Left colon (tissue), 2 donors: ENCODE measurements around the gene DACH1. TPM values are rescaled to one million over a fixed set of nuclear protein-coding genes. Genes with fewer than 3 reads are reported as not detected.

Source experiments
- ATAC-seq: fragments of 200-7000 bp; cut with Tn5 transposase; one replicate; pipeline ENCODE4 v1.9.1; 2020; ENCODE audit warnings: mild to moderate bottlenecking, moderate library complexity
- DNase-seq, 2 donors: peaks; one replicate each; pipeline ENCODE4 v3.0.0-alpha.2; 2020
- intact Hi-C, 2 donors: fragments of 100-400 bp; cut with DNase I in 1 of 2; cut with micrococcal nuclease in 1 of 2; formaldehyde crosslinking; loops; one replicate each; pipeline versions ENCODE4 v1.11.2 to v1.14.0; 2022; cut with DNase I, micrococcal nuclease
- total RNA-seq, 2 donors: library from RNA; stranded (reverse); fragmentation: NEBNext Ultra II Directional; extraction: Animal tissue kit (Norgen Biotek cat#: 25700); gene quantifications; one replicate each; pipeline ENCODE4 v1.2.1, GENCODE V29; 2021
- donor health status: DM: no; HTN: no; CAD: no.
- donor health status: DM: yes; HTN: yes; CAD: no.

The DACH1 gene
- total RNA-seq, 2 donors from 2014 or later, result 5.3 to 5.4 TPM

GRCh38 chr13:71613066-71613745, 253.8 kb downstream of the DACH1 start:
- DNase-seq (no peak), ATAC-seq (no peak)
- intact Hi-C loops, result no loop called here

GRCh38 chr13:71611292-71611691, 255.7 kb downstream of the DACH1 start:
- ATAC-seq, result no peak
- no peak for DNase-seq
- intact Hi-C loops, result no loop called here

DNA sequence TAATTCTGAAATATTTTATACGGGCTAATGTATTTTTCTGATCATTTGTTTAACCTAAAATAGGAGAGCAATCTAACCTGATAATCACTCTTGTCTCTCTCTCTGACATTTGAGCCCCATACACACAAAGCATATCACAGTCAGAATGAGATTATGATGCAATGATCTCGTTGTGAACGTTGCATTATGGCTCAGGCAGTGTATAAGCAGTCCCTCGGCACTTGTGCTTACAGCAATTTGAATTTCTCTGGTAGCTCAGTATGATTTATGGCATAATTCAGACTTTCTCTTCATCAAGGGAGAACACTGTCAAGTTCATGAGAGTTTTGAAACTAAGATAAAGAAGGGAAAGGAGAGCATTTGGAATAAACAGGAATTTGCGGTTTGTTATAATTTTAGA, 256.1 kb downstream of the DACH1 start:
- ATAC-seq, result peak; percentile 29
- no peak for DNase-seq
- intact Hi-C loops, result no loop called here

- intact Hi-C loops, result no loop called here
- DNase-seq, result no peak
Observed at GRCh38 chr13:71609271-71609670, 257.7 kb downstream of the DACH1 start.

DNA sequence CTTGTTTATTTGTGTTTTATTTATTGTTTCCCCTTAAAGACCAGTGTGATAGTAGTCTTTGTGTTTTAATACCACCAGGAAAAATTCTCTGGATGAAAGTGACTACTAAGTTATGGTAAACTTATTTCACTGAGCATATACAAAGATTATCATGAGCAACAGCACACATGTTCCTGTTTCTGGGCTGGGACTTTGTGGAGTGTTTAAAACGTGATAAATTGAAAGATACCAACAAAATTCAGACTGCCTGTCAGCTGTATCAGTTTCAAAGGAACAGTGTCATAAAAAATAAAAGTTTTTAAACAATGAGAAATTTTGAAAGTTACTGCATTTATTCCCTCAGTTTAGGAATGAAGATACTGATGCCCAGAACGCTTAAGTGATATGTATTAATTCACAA, 259.4 kb downstream of the DACH1 start:
- no peak for DNase-seq
- ATAC-seq, result no peak
- intact Hi-C loops, result no loop called here

More at GRCh38 chr13:71609271-71609670, 257.7 kb downstream of the DACH1 start:
- ATAC-seq, result no peak

GRCh38 chr13:71606818-71607217, 260.2 kb downstream of the DACH1 start:
- ATAC-seq (no peak), DNase-seq (no peak)
- intact Hi-C loops, result no loop called here

DNA sequence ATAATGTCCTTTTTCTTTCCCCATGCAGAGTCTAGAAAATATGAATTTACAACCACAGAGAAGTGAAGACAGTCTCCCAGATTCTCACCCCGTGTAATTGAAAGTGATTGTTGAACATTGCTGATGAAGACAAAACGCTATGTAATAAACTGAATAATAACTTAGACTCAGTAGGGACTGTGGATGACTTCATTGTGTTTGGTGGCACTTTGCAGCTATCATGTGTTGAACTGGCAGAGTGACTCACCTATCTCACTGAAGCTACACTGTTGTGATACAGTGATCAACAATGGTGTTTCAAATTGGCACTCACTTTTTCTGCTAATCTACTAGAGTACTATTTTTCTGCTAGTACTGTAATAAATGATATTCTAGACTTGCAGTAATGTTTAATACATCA, 261.3 kb downstream of the DACH1 start:
- intact Hi-C loops, result no loop called here
- no peak for ATAC-seq
- DNase-seq, result no peak

GRCh38 chr13:71603255-71603654, 263.7 kb downstream of the DACH1 start:
- DNase-seq, result no peak
- intact Hi-C loops, result no loop called here
- ATAC-seq, result no peak

- intact Hi-C loops, result no loop called here
- ATAC-seq (no peak), DNase-seq (no peak)
Observed at GRCh38 chr13:71602344-71602743, 264.7 kb downstream of the DACH1 start.

GRCh38 chr13:71597150-71597549, 269.9 kb downstream of the DACH1 start:
- intact Hi-C loops, result no loop called here
- no peak for DNase-seq
- no peak for ATAC-seq

- no peak for ATAC-seq
- intact Hi-C loops, result no loop called here
- no peak for DNase-seq
Observed at GRCh38 chr13:71596116-71596515, 270.9 kb downstream of the DACH1 start.

GRCh38 chr13:71593566-71593965, 273.4 kb downstream of the DACH1 start:
- intact Hi-C loops, result no loop called here
- DNase-seq (no peak), ATAC-seq (no peak)

GRCh38 chr13:71591374-71591773, 275.6 kb downstream of the DACH1 start:
- DNase-seq, result no peak
- intact Hi-C loops, result no loop called here

DNA sequence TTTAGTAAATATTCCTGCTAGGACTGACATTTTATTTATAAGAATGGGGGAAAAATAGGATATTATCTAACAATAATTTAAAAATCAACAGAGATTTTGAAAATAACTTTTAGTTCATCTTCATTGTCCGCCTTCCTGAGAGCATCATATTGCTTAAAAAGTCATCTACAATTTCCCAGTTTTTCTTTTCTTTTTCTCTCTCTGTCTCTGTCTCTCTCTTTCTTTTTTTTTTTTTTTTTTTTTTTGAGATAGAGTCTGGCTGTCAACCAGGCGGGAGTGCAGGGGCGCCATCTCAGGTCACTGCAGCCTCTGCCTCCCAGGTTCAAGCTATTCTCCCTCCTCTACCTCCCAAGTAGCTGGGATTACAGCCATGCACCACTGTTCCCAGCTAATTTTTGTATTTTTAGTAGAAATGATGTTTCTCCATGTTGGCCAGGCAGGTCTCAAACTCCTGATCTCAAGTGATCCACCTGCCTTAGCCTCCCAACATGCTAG, 276.3 kb downstream of the DACH1 start:
- intact Hi-C loops, result no loop called here
- ATAC-seq (no peak), DNase-seq (no peak)

More at GRCh38 chr13:71591374-71591773, 275.6 kb downstream of the DACH1 start:
- no peak for ATAC-seq

GRCh38 chr13:71589032-71589431, 278.0 kb downstream of the DACH1 start:
- ATAC-seq (no peak), DNase-seq (no peak)
- intact Hi-C loops, result no loop called here

DNA sequence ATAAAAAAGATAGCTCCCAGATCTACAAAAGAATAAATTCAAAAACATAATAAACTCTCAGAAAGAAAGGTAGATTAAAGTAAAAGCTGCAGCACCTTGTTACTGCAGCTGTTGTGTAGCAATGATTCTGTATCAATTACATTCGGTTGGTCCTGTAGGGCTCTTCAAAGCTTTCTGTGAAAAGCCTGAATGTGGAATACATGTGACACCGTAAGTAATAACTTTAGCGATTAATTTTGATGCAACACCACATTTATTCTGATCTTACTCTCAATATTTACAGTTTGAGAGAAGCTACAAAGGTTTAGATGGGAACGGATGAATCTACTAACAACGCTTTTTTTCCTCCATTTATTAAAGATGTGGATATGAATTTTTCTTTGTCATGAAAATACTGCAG, 279.2 kb downstream of the DACH1 start:
- intact Hi-C loops, result no loop called here
- ATAC-seq (no peak), DNase-seq (no peak)

DNA sequence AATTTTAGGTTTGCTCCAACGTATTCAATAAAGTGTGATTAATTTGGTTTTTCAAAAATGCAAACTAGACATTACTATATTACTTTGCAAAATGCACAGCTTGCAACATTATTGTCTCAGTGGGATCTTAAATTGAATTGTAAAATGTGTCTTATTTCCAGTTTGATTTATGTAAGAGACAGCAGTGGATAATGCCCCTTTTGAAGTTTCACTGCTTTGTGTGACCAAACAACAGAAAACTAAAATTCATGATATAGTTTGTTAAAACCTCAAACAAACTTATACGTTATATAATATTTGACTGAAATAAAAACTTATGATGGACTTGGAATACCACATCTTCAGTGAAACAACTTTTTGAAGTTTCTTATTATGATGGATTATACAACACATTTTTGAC, 279.8 kb downstream of the DACH1 start:
- ATAC-seq (no peak), DNase-seq (no peak)
- intact Hi-C loops, result no loop called here

DNA sequence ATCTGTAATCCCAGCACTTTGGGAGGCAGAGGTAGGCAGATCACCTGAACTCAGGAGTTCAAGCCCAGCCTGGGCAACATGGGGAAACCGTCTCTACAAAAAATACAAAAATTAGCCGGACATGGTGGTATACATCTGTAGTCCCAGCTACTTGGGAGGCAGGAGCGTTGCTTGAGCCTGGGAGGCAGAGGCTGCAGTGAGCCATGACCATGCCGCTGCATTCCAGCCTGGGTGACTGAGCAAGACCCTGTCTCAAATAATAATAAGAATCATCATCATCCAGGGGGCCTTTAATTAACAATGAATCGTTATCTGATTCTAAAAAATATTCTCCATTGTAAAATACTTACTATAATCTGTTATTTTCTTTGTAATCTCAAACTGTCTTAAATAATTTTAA, 283.4 kb downstream of the DACH1 start:
- intact Hi-C loops, result no loop called here
- ATAC-seq (no peak), DNase-seq (no peak)

DNA sequence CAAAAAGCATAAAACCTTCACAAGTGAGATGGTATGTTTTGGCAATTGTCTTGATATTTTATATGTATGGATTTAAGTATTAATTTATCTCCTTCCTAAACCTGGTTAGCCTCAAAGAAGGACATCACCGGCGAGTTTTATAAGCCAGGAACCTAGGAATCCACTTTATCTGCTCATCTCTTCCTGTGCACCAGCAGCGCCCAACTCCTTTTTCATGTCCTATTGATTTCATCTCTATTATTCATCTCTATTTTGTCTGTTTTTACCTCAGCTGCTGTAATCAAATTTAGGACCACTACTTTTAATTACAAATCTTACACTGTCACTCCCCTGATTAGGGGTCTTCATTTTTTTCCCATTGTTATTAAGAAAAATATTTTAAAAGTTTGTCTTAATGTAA, 286.4 kb downstream of the DACH1 start:
- intact Hi-C loops, result no loop called here
- ATAC-seq, result no peak
- DNase-seq, result no peak

- DNase-seq, result no peak
- ATAC-seq, result no peak
- intact Hi-C loops, result no loop called here
Observed at GRCh38 chr13:71578048-71578447, 289.0 kb downstream of the DACH1 start.

DNA sequence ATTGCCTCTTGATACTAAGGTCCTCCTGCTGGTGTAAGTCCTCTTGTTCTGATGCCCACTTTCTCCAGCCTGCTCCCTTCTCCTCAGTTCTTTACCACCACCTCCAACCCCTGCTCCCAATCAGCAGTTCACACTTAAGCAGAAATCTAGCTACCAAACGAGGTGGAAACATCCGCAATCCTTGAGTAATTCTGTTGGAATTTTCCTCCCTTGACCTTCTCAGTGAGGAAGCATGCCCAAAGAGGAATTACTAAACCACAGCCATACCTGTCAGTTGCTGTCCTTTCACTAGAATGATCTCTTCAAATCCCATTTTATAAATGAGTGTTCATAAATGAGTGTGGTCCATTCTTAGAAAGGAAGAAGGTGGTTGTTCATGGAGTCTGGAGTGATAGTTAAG, 289.9 kb downstream of the DACH1 start:
- ATAC-seq (no peak), DNase-seq (no peak)
- intact Hi-C loops, result no loop called here
